OCI-LY1 (cell line): ENCODE data around the gene SLC25A38.

ENCODE experiments used
- H2AFZ ChIP-seq: fragments of 200-600 bp; sonication (generic), shearing (Covaris generic); 2 replicates; pipeline ENCODE4 v1.6.0; 2014; ENCODE audit warnings: antibody characterized with exemption, mild to moderate bottlenecking, low read length
- H3F3A ChIP-seq: fragments of 200-600 bp; sonication (generic), shearing (Covaris generic); 2 replicates; pipeline ENCODE4 v1.6.0; 2014; ENCODE audit warnings: mild to moderate bottlenecking, antibody characterized with exemption, low read length, moderate library complexity; ENCODE audit not compliant: insufficient read depth
- H3K27ac ChIP-seq: fragments of 200-600 bp; sonication (generic); 2 replicates; pipeline ENCODE4 v1.5.1; 2014; ENCODE audit warnings: low read length, mixed run types, mild to moderate bottlenecking, low read depth; ENCODE audit not compliant: poor library complexity, severe bottlenecking
- H3K27me3 ChIP-seq: fragments of 200-600 bp; sonication (generic); 2 replicates; pipeline ENCODE4 v1.6.0; 2014; ENCODE audit warnings: antibody characterized with exemption, mild to moderate bottlenecking, low read length, moderate library complexity; ENCODE audit not compliant: insufficient read depth
- H3K36me3 ChIP-seq: fragments of 200-600 bp; sonication (generic); 2 replicates; pipeline ENCODE4 v1.6.1; 2014; ENCODE audit warnings: mild to moderate bottlenecking, antibody characterized with exemption, low read length, moderate library complexity, mixed read lengths; ENCODE audit not compliant: insufficient read depth
- H3K4me1 ChIP-seq: fragments of 200-600 bp; sonication (generic); 2 replicates; pipeline ENCODE4 v1.5.1; 2014; ENCODE audit warnings: mild to moderate bottlenecking, low read length, moderate library complexity; ENCODE audit not compliant: insufficient read depth, severe bottlenecking
- H3K4me2 ChIP-seq: fragments of 200-600 bp; sonication (generic), shearing (Covaris generic); 2 replicates; pipeline ENCODE4 v1.6.1; 2014; ENCODE audit warnings: low read length
- H3K4me3 ChIP-seq: fragments of 200-600 bp; sonication (generic); 2 replicates; pipeline ENCODE4 v1.5.1; 2014; ENCODE audit warnings: low read length, low read depth, mild to moderate bottlenecking, mixed read lengths; ENCODE audit not compliant: poor library complexity, severe bottlenecking
- H3K79me2 ChIP-seq: fragments of 200-600 bp; shearing (Covaris generic); 2 replicates; pipeline ENCODE4 v1.6.1; 2016; ENCODE audit warnings: mixed run types, low read length, mixed read lengths; ENCODE audit not compliant: insufficient read depth
- H3K9ac ChIP-seq: fragments of 200-600 bp; sonication (generic), shearing (Covaris generic); 2 replicates; pipeline ENCODE4 v1.6.1; 2014; ENCODE audit warnings: mild to moderate bottlenecking, low read length, mixed read lengths
- H3K9me2 ChIP-seq: fragments of 200-600 bp; sonication (generic), shearing (Covaris generic); 2 replicates; pipeline ENCODE4 v1.6.1; 2014; ENCODE audit warnings: low read depth, mild to moderate bottlenecking, low read length, mixed read lengths
- H3K9me3 ChIP-seq: fragments of 200-600 bp; shearing (Covaris generic); 2 replicates; pipeline ENCODE4 v1.6.1; 2014; ENCODE audit warnings: low read length, mixed read lengths
- H4K20me1 ChIP-seq: fragments of 200-600 bp; sonication (generic), shearing (Covaris generic); 2 replicates; pipeline ENCODE4 v1.6.0; 2016; ENCODE audit warnings: mild to moderate bottlenecking, low read length; ENCODE audit not compliant: insufficient read depth
- CTCF ChIP-seq: fragments of 200-600 bp; sonication (generic), shearing (Covaris generic); IDR thresholded peaks from 2 replicates; pipeline ENCODE4 v1.5.1; 2017; ENCODE audit warnings: mild to moderate bottlenecking, antibody characterized with exemption, low read length, moderate library complexity, mixed read lengths
- EZH2 ChIP-seq: fragments of 200-600 bp; sonication (generic), shearing (Covaris generic); IDR thresholded peaks from 2 replicates; pipeline ENCODE4 v1.8.0; 2017; ENCODE audit warnings: borderline replicate concordance, mixed run types, mild to moderate bottlenecking, antibody characterized with exemption, low read length, moderate library complexity, mixed read lengths

SLC25A38 gene

GRCh38 chr3:39372833-39373232, 10.3 kb upstream of the SLC25A38 start:
- Histone ChIP-seq H4K20me1 (no peaks in the 10 kb centered on the region), H2AFZ (no peak overlapping the region), H3F3A (no peaks in the 10 kb centered on the region), H3K36me3 (no peaks in the 10 kb centered on the region), H3K9me3 (no peaks in the 10 kb centered on the region), H3K9ac (no peak overlapping the region), H3K4me1 (peaks cover 8% of the 10 kb centered on the region), H3K79me2 (no peaks in the 10 kb centered on the region), H3K4me3 (no peak overlapping the region), H3K4me2 (no peak overlapping the region), H3K27me3 (no peaks in the 10 kb centered on the region), H3K9me2 (no peaks in the 10 kb centered on the region), H3K27ac (no peak overlapping the region)
- no peak for TF ChIP-seq CTCF
- no peak for TF ChIP-seq EZH2

GRCh38 chr3:39376959-39377634, 6.1 kb upstream of the SLC25A38 start:
- Histone ChIP-seq H3K9ac (no peak overlapping the region), H3K36me3 (no peaks in the 10 kb centered on the region), H2AFZ (no peak overlapping the region), H4K20me1 (no peaks in the 10 kb centered on the region), H3K4me2 (peak overlapping the region; percentile 30; the same call in 1 of the 2 replicates), H3K9me2 (no peaks in the 10 kb centered on the region), H3K79me2 (no peaks in the 10 kb centered on the region), H3K9me3 (no peaks in the 10 kb centered on the region), H3K4me3 (peak overlapping the region; percentile 11), H3K4me1 (peaks cover 8% of the 10 kb centered on the region), H3F3A (no peaks in the 10 kb centered on the region), H3K27me3 (no peaks in the 10 kb centered on the region), H3K27ac (no peak overlapping the region)
- TF ChIP-seq CTCF: no peak
- no peak for TF ChIP-seq EZH2

- no peaks in the 10 kb centered on the region for H3K36me3 ChIP-seq
Measured at GRCh38 chr3:39378088-39378487, 5.1 kb upstream of the SLC25A38 start.

More at GRCh38 chr3:39378088-39378487, 5.1 kb upstream of the SLC25A38 start:
- H3K4me1 ChIP-seq: peaks cover 14% of the 10 kb centered on the region
- no peak overlapping the region for H2AFZ ChIP-seq
- no peak overlapping the region for H3K27ac ChIP-seq
- H3K4me2 ChIP-seq: no peak overlapping the region
- no peaks in the 10 kb centered on the region for H3K9me2 ChIP-seq
- no peaks in the 10 kb centered on the region for H3K9me3 ChIP-seq
- no peaks in the 10 kb centered on the region for H3F3A ChIP-seq
- no peak overlapping the region for H3K9ac ChIP-seq
- TF ChIP-seq EZH2 (no peak), CTCF (peak; percentile 83)
- H3K79me2 ChIP-seq: no peaks in the 10 kb centered on the region
- H3K4me3 ChIP-seq: no peak overlapping the region
- no peaks in the 10 kb centered on the region for H3K27me3 ChIP-seq
- no peaks in the 10 kb centered on the region for H4K20me1 ChIP-seq
